H1 (cell line): Measurements from ENCODE around the gene CEP126. TPM values are rescaled to one million over a fixed set of nuclear protein-coding genes. Genes with fewer than 3 reads are reported as not detected.

Experiments used
- CHD2 ChIP-seq: IDR thresholded peaks from 2 replicates; pipeline ENCODE4 v1.6.1; 2012; ENCODE audit warnings: low read length, improper control_type of control experiment
- CHD7 ChIP-seq: fragments of 300-600 bp; sonication (generic); IDR thresholded peaks from 2 replicates; pipeline ENCODE4 v1.7.1; 2012; ENCODE audit warnings: low read length, moderate library complexity, mild to moderate bottlenecking, inconsistent platforms; ENCODE audit not compliant: insufficient replicate concordance
- TAF7 ChIP-seq: optimal IDR thresholded peaks from 2 replicates; pipeline ENCODE3; 2011; ENCODE audit warnings: low read depth, mild to moderate bottlenecking, inconsistent platforms, low read length, moderate library complexity, borderline replicate concordance
- polyA plus RNA-seq, 7 experiments: library from polyadenylated mRNA; depleted of rRNA in 3 of 7; stranded (reverse) in 5 of 7; unstranded in 2 of 7; fragments of >200 nt in 5 of 7; fragments of 200-250 nt in 2 of 7; gene quantifications; 1 replicate in 5 of 7; 2 replicates in 1 of 7; 4 replicates in 1 of 7; pipeline versions ENCODE4 v1.2.1 to v1.2.3, GENCODE V29; 2011 to 2013; ENCODE audit warnings: missing spikeins in 2 of 7, mixed read lengths in 2 of 7
- total RNA-seq: library from RNA; stranded (reverse); fragmentation: NEBNext Ultra II Directional; extraction: Animal tissue kit (Norgen Biotek cat#: 25700); gene quantifications from 2 replicates; pipeline ENCODE4 v1.2.1, GENCODE V29; 2021

CEP126 gene
- total and polyA plus RNA-seq, 2 of the 8 experiments (the other 6 are each of a cell fraction or from before 2014, with no cell fraction given) = 0.76 to 1.9 TPM

GRCh38 chr11:101889767-101890166, 25.0 kb upstream of the CEP126 start (continued):
- TF ChIP-seq CHD7 (no peak), TAF7 (no peak), CHD2 (no peak)
